CD4-positive, alpha-beta T cell treated with Interferon gamma for 1 hour (primary cell): ENCODE results near the gene PTPRR.
A peak's percentile ranks its signal among the peaks of the same experiment; 100 is the strongest.

ENCODE experiments used
- DNase-seq: peaks from one replicate; pipeline ENCODE4 v3.0.0-alpha.2; 2020

PTPRR gene

DNA sequence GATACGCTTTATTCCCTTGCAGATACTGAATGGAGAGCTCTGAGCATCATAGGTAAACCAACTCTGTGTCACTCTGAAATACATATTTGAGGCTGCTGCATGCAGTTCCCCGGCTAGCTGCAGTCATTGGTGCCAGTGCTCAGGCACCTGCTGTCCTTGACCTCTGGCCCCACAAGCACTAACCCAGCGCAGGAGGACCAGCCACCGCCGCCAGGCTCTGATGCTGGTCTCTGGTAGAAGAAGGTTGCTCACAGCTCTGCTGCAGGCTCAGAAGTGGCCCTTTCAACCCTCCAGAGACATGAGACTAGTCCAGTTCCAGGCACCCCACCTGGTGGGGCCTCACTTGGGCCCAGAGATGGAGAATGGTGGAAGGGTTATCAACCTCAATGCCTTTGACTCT lies 248.8 kb downstream of the PTPRR start:
- DNase-seq: no peak

DNA sequence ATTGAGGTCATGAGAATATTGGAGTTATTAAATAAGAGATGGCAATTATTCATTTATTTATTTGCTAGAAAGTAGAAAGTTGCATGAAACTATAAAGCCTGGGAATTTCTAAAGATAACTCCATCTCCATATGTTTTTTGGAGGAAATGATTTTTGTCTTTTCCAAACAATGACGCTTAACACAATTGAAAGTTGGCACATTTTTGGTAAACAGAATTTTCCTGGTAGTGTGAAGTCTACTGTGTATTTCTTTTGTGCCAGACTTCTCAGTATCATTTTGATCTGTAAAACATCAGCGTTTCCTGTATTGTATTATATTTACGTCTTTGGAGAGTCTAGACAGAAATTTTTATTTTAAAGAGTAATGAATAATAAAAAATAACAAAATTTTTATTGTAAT lies 249.6 kb downstream of the PTPRR start:
- DNase-seq: no peak

DNA sequence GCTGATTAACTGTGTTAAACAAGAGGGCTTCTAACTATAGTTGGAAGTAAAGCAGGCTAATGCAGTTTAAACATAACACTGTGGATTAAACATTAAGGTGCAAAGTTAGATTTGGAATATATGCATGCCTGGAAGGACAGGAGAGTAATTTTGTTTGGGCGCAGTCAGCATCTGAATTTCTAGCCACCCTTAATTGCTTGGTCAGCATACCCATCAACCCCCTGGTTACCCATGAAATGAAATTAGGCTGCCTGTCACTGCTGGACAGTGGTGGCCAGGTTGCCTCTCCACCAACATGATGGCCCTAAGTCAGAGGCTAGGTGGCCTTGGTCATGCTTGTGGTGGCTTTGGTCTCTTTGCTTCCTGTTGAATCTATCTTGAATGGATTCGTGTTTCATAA lies 253.3 kb downstream of the PTPRR start:
- no peak for DNase-seq

DNA sequence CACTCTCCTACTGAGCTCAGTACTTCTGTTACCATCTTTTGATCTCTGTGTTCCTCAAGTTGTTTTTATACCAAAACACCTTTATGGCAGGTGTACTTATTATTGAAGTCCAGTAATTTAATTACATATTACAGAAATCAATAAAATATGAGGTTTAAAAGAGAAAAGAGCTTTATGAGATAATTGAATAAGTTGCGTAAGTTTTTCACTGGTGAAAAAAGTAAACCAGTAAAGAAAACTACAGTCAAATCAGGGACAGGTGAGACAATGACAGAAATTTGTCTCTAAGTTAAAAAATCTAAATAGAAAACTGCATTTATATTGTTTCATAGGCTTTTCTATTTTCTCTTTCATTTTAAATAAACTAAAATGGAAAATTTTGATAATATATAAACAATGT lies 254.2 kb downstream of the PTPRR start:
- no peak for DNase-seq

DNA sequence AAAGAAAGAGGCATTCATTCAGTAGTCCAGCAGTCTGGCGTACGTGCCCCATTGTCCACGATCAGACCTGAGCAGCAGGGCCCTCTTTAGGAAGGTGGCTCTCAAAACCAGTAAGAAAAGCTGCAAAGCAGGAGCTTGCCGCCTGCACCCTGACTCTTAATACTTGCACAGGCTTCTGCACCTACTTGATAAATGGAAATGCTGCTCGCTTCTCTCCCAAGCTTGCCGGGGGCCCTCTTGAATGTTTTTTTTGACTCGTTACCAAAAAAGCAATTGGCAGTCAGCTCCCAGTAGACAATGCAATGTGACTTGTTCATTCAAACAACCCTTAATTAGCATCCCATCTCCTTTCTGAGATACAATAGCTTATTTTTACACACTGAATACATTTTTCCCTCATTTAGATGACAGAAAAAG lies 256.1 kb downstream of the PTPRR start:
- no peak for DNase-seq

DNA sequence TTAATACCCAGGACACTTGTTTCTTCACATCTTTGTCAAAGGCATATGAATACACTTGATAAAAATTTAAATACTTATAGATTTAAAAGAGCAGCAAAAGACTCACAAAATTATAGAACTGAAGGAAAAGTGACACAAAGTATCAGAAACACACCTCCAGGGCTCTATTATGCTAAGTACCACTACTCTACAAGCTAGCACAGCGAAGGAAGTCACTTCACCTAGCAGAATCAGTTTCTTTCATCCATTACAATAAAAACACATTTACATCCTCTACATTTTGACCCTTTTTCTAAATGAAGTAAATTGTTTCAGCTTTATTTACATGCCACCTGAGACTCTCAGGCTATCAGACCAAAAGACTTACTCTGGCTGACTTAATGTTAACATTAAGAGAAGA lies 256.7 kb downstream of the PTPRR start:
- DNase-seq: no peak

DNA sequence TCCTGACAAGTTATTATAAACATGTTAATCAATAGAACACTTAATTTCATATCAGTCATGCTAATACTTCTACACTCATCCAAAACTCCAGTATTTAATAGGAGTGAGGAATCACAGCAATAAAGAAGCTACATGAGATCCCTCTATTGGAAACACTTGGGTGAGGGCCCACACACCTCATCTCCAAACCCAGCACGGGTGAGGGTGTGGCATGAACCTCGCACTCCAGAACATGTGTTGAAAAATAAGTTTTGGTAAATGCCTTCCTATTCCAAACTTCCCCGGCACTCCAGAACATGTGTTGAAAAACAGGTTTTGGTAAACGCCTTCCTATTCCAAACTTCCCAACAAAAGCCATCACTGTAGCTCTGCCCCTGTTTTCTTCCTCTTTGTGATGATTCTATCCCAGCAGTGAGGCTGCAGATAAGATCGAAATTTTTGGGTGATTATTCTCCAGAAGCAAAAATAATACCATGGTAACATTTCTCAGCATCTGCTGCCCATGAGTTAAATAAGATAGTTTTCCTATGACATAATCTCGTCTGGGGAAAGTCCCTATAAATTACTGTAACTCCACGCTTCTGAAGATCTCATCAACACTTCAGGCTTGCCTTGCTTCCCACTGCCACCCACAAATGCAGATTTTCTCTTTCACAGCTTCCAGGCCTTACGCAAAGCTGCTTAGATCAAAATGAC lies 258.9 kb downstream of the PTPRR start:
- no peak for DNase-seq

DNA sequence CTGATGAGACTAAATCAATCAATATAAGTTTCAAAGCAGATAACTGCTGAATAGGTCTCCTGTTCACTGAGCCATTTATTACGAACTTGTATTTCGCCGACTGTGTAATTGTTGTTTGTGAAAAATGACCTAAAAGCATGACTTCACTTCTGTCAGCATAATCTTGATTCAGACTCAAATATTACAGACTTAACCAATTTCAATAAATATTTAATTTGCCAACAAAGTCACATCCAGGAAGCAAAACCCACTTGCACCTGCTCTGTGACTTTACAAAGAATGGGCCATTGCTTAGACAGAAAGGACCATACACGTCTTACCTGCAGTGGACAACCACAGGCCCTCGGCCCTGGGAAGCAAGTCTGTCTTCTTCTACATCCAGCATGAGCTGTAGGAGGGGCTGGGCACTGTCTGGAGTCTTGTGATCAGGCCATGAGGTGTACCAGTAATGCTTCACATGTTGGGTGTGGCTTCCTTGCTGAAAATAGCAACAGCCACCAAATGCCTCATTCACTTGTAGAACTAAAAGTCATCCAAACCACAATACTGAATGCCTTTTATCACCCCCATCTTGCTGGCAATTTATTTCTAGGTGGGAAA lies 259.8 kb downstream of the PTPRR start:
- peak; percentile 4 for DNase-seq

DNA sequence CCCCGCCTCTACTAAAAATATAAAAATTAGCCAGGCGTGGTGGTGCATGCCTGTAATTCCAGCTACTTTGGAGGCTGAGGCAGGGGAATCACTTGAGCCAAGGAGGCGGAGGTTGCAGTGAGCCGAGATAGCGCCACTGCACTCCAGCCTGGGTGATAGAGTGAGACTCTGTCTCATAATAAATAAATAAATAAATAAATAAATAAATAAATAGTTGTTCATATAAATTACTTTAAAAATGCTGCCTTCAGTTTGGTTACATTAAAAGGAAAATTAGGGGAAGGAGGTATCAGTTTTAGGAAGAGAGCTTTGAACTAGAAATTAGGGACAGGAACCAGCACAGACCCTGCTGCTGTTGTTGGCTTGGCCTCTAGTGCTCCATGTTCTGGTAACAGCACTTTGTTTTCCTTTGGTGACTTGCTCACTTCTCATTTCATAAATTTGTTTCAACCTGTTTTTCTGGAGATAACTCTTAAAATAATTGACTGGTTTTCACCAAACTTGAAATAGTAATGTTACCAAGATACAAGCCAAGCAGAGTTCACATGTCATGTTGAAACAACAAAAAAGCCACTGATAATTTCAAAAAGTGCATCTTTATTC lies 260.4 kb downstream of the PTPRR start:
- DNase-seq: no peak

DNA sequence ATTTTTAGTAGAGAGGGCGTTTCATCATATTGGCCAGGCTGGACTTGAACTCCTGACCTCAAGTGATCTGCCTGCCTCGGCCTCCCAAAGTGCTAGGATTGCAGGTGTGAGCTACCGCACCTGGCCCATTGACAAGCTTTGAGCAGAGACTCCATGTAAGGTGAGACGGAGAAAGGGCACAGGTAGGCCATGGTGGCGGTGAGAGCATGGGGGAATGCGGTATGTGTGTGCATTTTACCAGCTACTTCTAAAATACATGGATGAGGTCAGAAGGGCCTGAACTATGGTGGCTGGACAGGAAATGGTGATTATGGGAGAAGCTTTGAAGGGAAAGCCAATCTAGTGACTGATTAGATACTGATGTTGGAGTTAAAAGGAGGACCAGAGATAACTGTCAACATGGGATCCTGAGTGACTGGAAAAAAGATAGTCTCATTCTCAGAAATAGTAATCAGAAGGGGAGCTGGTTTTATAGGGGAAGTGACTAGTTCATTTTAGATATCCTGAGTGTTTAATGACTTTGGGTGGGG lies 261.4 kb downstream of the PTPRR start:
- DNase-seq: no peak

DNA sequence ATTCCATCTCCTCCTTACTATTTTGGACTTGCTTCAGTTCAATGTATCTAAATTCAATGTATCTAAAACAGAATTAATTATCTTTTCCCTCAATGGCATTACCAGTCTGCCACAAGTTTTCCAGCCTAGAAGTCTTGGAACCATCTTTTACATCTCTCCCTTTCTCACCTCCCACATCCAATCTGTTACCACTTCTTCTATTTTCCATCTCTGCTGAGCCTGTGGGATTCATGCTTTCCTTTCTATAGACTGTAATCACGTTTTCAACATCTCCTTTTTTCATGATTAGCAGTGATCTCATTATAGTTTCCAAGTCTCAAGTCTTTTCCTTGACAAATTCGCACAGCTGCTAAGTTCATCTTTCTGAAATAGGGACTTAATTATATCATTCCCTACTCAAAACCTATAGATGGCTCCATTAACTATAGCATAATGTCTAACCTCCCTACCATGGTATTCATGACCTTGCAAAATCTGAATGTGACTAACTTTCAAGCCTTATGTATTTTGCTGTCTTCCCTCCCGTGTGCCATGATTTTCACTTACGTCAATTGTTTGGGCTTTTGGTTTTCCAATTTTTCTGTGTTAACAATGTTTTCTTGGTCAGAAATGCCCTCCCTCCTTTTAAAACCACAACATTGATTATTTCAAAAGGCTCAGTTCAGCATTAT lies 262.8 kb downstream of the PTPRR start:
- DNase-seq: no peak

DNA sequence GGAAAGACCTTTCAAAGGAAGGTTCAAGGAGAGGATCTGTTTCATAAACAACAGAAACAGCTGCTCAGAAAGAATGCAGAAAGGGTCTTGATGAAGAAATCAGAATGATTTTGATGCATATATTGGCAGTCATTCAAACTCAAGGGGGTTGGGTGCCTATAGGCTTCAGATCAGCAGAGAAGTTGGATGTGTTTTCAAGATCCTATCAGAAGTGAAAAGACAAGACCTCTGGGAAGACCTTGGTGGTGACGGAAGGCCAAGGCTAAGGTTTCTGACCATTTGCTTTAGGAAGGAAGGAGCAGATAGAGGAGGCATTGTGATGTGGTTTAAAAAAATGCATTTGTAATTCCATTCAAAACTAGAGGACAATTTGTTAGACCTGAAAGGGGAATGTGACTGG lies 268.1 kb downstream of the PTPRR start:
- DNase-seq: no peak

DNA sequence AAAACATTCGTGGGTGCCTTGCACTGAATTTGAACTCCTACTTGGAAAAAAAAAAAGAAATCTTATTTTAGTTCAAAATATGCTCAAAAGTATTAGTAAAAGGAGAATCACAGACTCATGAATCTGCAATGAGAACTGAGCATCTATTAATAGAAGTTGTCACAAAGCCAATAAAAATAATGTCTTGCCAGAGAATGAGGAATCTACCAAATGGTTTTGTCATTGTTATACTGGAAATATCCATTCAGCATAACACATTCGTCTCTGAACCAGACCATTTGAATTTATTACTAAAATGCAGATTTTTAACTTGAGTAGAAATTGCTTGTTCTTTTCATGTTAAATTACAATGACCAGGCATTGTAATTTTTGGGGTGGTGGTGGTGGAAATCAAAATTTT lies 271.7 kb downstream of the PTPRR start:
- DNase-seq: no peak

DNA sequence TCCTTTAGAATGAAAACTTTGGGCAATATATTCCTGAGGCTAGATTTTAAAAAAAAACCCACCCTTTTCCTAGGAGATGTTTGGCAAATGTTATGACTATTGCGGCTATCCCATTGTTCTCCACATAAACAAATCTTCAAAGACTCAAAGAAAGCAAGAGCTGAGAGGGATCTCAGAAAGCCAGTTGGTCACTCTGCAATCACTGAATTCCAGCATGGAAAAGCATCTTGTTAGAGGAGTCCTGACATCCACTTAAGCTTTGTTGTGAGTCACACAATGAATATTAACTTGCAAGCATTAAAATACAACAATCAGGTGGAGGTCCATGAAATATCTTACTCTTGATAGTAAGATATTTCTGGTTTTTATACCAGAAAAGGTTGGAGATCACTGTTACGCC lies 272.3 kb downstream of the PTPRR start:
- no peak for DNase-seq

DNA sequence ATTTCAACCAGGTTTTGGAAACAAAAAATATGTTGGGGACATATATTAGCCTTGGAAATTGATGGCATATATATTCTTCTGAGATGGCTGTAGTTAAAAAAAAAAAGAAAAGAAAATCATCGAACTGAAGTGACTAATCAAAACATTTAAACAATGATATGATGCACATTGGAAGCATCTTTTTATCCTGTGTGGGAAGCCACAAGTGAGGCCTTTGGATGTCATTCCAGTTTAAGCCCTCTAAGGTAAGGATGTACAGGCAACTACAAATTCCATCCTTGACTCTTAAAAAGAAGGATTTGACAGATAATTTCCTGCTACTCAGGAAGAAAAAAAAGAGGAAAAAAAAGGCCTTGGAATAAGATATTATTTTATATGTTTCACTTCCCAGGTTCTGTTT lies 273.7 kb downstream of the PTPRR start:
- no peak for DNase-seq

DNA sequence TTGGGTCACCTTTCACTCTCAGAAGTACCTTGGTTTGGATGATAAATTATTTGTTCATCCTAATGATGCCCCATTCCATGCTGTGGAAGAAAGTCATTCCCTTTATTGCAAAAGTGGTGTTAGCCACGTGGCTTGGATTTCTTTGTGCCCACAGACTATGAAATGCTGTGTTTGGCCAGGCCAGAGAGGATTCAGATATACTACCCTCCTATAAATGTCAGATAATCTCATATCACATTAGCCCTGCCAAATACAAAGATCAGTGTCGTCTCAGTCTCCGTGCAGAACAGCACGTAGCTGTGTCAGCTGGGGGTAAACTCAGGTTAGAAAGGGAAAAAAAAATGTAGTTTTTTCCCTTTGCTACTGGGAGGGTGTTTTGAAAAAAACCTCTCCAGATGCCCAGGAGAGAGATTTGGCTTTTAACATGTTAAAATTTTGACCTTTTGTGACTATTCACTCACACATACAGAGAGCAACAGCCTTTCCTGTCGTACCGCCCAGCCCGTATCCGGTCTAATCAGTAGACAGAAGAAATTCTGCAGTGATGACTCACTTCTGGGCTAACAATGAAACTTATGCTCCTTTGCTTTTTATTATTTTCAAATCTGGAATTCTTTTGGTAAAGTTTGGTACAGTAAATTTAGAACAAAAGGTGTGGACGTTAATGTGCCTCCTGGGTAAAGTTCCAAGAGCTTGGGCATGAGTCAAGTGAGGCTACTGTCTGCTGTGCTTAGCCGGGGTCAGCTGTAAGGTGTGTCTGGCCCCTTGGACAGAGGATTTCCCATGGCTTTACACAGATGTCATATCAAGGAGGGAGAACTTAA lies 274.8 kb downstream of the PTPRR start:
- peak; percentile 3 for DNase-seq

DNA sequence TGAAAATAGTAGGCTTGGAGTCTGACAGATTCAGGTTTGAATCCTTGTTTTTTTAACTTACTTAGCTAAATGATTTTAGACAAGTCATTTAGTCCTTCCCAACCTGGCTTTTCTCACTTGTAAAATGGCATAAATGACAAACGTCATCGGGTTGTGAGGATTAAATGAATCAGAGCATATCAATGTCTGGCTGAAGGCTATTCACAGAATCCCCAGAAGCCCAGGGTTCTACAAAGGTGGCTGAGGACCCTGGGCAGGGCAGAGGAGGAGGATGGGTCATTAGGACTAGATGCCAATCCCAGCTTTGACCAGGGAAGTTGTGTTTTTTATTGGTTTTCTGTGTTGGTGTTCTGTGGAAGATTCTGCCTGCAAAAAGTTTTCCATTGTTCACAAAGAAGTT lies 275.7 kb downstream of the PTPRR start:
- no peak for DNase-seq

DNA sequence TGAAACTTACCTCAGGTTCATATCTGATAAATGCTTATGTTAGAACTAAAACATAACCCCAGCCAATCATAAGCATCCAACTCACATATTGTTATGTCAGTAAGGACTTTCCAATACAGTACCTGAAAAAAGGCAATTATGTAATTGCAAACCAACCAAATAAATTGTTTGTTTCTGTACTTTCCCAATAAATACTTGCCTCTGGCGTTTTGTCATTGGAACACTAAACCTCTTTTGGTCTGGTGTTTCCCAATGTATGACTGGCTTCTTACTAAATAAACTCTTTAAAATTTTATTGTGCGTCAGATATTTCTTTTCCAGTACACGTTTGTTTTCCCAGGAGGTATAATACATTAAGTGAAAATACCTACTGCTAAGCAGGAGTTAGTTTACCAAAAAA lies 276.6 kb downstream of the PTPRR start:
- DNase-seq: no peak

DNA sequence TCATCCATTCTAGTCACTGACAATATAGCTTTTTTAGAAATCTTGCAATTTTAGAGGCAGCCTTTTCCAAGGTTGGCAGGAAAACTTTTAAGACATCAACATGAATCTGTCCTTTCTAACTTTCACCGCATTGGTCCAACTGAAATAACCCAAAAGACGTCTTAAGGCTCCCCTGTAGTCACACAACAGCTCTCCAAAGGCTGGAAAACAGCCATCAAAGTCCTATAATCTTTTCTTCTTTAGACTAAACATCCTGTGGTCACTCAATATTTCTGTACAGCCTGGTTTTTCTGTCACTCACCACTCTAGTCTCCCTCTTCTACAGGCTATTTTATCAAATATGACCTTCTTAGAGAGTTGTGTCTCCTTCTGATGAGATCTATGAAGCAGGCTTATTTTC lies 278.8 kb downstream of the PTPRR start:
- DNase-seq: no peak

DNA sequence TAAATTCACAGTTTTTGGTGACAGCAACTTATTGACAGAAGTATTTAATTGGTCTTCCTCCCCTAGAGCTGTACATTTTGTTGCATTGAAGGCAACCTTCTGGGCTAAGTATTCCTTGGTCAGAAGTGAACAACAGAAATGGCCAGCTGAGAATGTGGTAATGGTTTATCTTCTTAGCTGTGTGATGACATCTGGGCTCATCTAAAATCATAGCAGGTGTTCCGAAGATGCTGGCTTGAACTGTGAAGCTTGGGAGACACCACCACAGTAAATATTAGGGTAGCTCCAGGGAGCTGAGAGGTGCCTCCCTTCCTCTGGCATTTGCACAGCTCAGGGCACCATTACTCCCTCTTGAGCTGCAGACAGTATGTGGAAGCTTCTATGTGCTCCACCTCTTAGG lies 279.6 kb downstream of the PTPRR start:
- no peak for DNase-seq

DNA sequence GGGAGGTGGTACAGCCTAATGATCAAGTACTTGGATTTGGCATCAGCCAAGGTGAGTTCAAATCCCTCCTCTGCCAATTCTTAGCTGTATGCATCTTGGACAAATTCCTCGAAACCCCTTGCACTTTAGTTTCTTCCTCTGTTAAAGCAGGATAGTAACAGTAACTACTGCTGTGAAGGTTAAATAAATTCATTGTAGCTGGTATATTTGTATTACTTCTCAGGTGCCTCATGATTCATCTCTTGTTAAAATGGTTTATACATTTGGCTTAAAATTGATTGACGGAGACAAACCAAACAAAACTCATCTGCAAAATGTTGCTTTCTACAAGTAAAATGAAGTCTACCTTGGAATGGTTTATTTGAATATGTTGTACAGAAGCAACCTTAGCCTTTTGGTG lies 281.0 kb downstream of the PTPRR start:
- DNase-seq: no peak

DNA sequence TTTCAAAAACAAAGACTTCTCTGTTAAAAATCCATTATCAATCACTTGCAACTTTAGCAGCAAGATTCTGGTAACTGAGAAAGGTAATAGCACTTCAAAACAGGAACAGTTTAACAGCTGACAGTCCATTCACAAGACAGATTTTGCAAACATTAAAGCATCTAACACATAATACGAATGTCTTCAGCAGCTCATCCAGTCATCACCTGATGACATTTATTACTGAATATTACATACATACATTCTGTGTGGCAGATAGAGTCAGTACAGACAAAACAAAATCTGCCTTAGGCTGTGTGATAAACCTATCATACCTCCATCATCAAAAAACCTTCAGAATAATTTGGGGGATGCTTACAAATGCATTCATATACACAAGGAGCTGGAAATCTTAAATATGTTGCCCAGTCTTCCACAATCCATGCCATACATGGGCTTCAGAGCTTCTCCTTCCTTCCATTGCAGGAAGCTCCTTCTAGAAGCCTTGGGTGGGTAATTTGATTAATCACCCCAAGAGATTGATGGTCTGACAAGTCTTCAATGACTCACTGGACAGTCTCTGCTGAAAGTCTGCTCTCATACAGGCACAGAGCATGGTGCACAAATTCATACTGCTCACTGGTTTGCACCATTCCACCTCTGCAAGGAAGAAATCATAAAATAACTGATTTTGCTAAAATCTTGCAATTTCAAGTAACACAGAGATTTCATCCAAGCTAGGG lies 281.7 kb downstream of the PTPRR start:
- no peak for DNase-seq
